Duodenal mucosa (tissue), 2 donors: ENCODE data around the gene PLEKHA5.
"Not testable (repeated sequence)": the region's sequence is repeated elsewhere in the genome, so short reads cannot be mapped to it uniquely, and the experiment has no call there.

Source experiments
- H3K27ac ChIP-seq: one replicate; pipeline ENCODE4 v1.7.0; 2013; ENCODE audit warnings: low read depth, low read length
- H3K27me3 ChIP-seq, 2 donors: one replicate each; pipeline ENCODE4 v1.7.0; 2013; ENCODE audit warnings: low read length in 2 of 2, control low read depth in 1 of 2; ENCODE audit not compliant: insufficient read depth in 2 of 2, control insufficient read depth in 1 of 2
- H3K36me3 ChIP-seq, 2 donors: one replicate each; pipeline ENCODE4 v1.7.0; 2013; ENCODE audit warnings: low read length in 2 of 2, control low read depth in 1 of 2; ENCODE audit not compliant: insufficient read depth in 2 of 2, control insufficient read depth in 1 of 2
- H3K4me1 ChIP-seq, 2 donors: one replicate each; pipeline ENCODE4 v1.7.0; 2013; ENCODE audit warnings: low read length in 2 of 2, control low read depth in 1 of 2; ENCODE audit not compliant: insufficient read depth in 2 of 2, control insufficient read depth in 1 of 2
- H3K4me3 ChIP-seq, 2 donors: one replicate each; pipeline ENCODE4 v1.7.0; 2013; ENCODE audit warnings: low read length in 2 of 2, low read depth in 1 of 2
- H3K9ac ChIP-seq, 2 donors: one replicate each; pipeline ENCODE4 v1.7.0; 2013; ENCODE audit warnings: low read length in 2 of 2, low read depth in 1 of 2
- H3K9me3 ChIP-seq, 2 donors: one replicate each; pipeline ENCODE4 v1.7.0; 2013; ENCODE audit warnings: low read length in 2 of 2, control low read depth in 1 of 2; ENCODE audit not compliant: control insufficient read depth in 1 of 2

PLEKHA5 gene

DNA sequence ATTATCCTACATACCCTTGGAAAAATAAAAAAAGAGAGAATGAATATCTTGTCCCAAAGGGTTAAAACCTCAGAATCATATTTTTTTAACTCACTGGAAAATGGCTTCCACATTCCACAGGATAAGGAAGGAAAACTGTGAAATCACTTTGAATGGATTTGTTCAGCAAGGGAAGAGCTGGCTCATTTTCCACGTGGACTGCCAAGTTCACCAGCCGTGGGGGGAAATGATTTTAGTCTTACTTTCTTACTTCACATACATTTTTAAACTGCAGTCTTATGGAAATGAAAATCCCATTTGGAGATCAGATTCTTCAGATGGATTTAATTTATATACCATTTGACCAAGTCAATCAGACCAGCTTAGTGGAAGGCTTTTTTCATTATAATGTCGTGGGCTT is 279.8 kb downstream of the PLEKHA5 start:
- Histone ChIP-seq H3K27ac (no peak overlapping the region), H3K9ac (no peak overlapping the region), H3K9me3 (no peaks in the 10 kb centered on the region), H3K36me3 (no peaks in the 10 kb centered on the region), H3K4me3 (no peak overlapping the region), H3K27me3 (no peaks in the 10 kb centered on the region), H3K4me1 (no peaks in the 10 kb centered on the region)

GRCh38 chr12:19410211-19410610 is 280.7 kb downstream of the PLEKHA5 start:
- Histone ChIP-seq H3K4me3 (no peak overlapping the region), H3K4me1 (no peaks in the 10 kb centered on the region), H3K9ac (no peak overlapping the region), H3K27ac (no peak overlapping the region), H3K27me3 (no peaks in the 10 kb centered on the region), H3K9me3 (no peaks in the 10 kb centered on the region), H3K36me3 (no peaks in the 10 kb centered on the region)

DNA sequence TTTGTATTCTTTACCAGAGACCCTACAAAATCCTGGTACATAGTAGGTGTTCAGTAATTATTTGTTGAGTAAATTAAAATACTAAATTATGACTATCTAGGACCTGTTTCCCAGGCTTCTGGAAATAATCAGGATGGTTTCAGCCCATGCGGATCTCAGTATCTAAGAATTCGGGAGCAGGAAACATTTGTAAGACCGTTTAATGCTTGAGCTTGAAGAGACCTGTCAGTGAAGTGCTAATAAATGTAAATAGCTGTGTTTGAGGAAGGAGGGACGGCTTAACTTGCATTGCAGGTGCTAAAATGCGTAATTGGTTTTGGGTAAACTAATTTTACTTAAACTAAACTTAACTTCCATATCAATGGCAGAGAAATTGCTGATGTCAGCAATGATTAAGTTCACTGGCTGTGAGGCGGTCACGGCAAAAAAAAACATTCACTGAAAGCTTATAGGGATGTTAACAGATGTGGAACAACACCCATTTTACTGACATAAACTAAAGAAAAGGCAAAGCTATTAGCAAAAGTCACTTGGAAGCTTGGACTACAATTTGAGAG is 281.2 kb downstream of the PLEKHA5 start:
- Histone ChIP-seq H3K9ac (no peak overlapping the region), H3K4me3 (no peak overlapping the region), H3K36me3 (no peaks in the 10 kb centered on the region), H3K27ac (no peak overlapping the region), H3K27me3 (no peaks in the 10 kb centered on the region), H3K4me1 (no peaks in the 10 kb centered on the region), H3K9me3 (no peaks in the 10 kb centered on the region)

DNA sequence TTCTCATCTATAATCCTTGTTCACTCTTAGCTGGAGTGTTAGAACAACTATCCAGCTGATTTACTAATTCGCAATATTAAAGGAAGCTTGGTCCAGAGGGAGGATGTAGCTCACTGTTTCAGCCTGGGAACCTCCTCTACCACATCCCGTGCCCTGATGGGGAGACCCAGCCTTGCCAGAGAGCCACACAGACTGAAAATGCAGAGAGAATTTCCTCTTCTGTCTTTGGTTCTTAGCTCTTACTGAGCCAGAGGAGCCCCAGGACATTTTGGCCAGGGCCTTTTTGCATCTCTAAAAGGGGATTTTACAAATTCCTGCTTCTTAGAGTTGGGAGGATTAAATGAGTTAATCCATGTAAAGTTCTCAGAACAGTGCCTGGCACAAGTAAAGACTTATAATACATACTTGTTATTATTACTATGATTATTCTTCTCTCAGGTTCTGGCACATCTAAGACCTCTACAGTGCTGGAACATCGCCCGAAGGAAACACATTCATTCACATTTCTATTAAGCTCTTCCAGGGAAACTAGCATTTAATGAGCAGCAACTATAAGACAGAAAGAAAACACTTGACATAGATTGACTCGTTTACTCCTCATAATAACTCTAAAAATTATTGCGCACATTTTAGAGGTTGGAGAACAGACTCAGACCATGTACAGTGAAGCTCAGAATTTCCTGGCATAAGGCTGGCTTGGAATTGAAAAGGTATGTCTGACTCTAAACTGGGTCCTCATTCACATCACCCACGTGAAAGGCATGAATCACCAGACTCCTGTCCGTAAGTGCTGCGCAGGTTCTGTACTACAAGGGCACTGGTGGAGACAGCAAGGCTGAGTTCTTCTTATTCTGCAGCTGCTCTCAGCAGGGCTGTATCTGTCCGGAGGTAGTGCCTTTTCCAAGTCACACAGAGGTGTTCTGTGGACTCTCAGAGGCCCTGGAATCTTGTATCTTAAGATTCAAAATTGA is 282.0 kb downstream of the PLEKHA5 start:
- Histone ChIP-seq H3K4me1 (no peaks in the 10 kb centered on the region), H3K36me3 (no peaks in the 10 kb centered on the region), H3K4me3 (no peak overlapping the region), H3K9ac (no peak overlapping the region), H3K27ac (no peak overlapping the region), H3K9me3 (no peaks in the 10 kb centered on the region), H3K27me3 (no peaks in the 10 kb centered on the region)

- Histone ChIP-seq H3K36me3 (no peaks in the 10 kb centered on the region), H3K9ac (no peak overlapping the region), H3K27ac (no peak overlapping the region), H3K27me3 (no peaks in the 10 kb centered on the region), H3K4me1 (no peaks in the 10 kb centered on the region), H3K9me3 (no peaks in the 10 kb centered on the region), H3K4me3 (no peak overlapping the region)
Observed at GRCh38 chr12:19412844-19413243, 283.3 kb downstream of the PLEKHA5 start.

GRCh38 chr12:19413582-19413981 is 284.0 kb downstream of the PLEKHA5 start:
- not testable (repeated sequence) for H3K27me3 ChIP-seq, H3K9ac ChIP-seq, H3K4me3 ChIP-seq, H3K9me3 ChIP-seq, H3K27ac ChIP-seq, H3K4me1 ChIP-seq, H3K36me3 ChIP-seq

DNA sequence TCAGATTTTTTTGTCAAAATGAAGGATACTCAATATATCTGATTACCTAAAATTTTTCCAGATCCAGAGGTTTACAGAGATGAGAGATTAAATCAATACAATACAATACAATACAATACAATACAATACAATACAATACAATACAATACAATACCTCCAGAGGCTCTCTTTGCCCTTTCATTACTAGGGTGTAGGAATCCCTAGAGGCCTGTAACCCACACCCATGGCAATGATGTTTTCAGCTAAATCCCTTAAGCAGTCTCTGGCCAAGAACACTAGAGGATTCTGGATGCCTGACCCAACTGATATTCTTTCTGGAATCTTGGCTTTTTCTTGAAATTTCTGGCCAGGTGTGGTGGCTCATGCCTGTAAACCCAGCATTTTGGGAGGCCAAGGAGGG is 286.0 kb downstream of the PLEKHA5 start:
- no peaks in the 10 kb centered on the region for H3K36me3 ChIP-seq
- no peaks in the 10 kb centered on the region for H3K9me3 ChIP-seq
- no peak overlapping the region for H3K9ac ChIP-seq
- no peaks in the 10 kb centered on the region for H3K27me3 ChIP-seq
- no peak overlapping the region for H3K27ac ChIP-seq
- H3K4me1 ChIP-seq: no peaks in the 10 kb centered on the region
- H3K4me3 ChIP-seq: no peak overlapping the region

DNA sequence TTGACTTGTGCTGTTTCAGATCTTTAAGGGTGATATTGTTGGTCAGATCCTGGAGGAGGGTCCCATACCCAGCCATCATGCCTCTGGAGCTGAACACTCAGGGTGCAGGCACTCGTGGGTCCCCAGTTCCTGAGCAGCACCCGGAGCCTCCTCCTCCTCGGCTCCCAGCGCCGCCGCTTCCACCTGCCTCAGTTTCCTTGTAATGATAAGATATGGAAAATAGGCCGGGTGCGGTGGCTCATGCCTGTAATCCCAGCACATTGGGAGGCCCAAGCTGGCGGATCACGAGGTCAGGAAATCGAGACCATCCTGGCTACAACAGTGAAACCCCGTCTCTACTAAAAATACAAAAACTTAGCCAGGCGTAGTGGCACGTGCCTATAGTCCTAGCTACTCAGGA is 289.6 kb downstream of the PLEKHA5 start:
- H3K36me3 ChIP-seq: no peaks in the 10 kb centered on the region
- no peaks in the 10 kb centered on the region for H3K27me3 ChIP-seq
- H3K9ac ChIP-seq: no peak overlapping the region
- no peak overlapping the region for H3K4me3 ChIP-seq
- H3K9me3 ChIP-seq: no peaks in the 10 kb centered on the region
- H3K27ac ChIP-seq: no peak overlapping the region
- no peaks in the 10 kb centered on the region for H3K4me1 ChIP-seq

GRCh38 chr12:19421503-19422282 is 292.2 kb downstream of the PLEKHA5 start:
- Histone ChIP-seq H3K4me3 (no peak overlapping the region), H3K27me3 (no peaks in the 10 kb centered on the region)

More at GRCh38 chr12:19421503-19422282, 292.2 kb downstream of the PLEKHA5 start:
- H3K27ac ChIP-seq: no peak overlapping the region
- H3K9me3 ChIP-seq: no peaks in the 10 kb centered on the region
- no peaks in the 10 kb centered on the region for H3K4me1 ChIP-seq
- no peak overlapping the region for H3K9ac ChIP-seq
- H3K36me3 ChIP-seq: no peaks in the 10 kb centered on the region
